GM18861 (cell line): ENCODE measurements around the gene AP3D1.
A peak's percentile ranks its signal among the peaks of the same experiment; 100 is the strongest.
"Not testable (repeated sequence)": the region's sequence is repeated elsewhere in the genome, so short reads cannot be mapped to it uniquely, and the experiment has no call there.

Source experiments
- ATAC-seq: cut with Tn5 transposase; IDR thresholded peaks from one replicate; pipeline ENCODE4 v1.9.1; 2021; ENCODE audit not compliant: unreplicated experiment

Gene AP3D1

DNA sequence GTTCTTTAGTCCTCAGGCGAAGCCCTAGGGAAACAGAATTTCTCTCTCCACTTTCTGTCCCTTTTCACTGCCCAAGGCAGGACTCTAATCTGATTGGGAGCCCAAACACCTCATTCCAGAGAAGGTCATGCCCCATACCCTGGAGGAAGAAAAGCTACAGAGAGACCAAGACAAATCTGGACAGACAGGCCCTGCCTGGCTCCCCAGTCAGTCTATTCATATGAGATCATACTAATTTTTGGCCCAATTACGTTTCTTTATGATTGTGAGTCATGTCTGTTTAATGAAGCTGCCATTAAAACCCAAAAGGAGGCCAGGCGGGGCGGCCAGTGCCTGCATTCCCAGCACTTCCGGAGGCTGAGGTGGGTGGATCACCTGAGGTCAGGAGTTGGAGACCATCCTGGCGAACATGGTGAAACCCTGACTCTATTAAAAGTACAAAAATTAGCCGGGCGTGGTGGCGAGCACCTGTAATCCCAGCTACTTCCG is 3.3 kb upstream of the AP3D1 start:
- ATAC-seq: no peak

DNA sequence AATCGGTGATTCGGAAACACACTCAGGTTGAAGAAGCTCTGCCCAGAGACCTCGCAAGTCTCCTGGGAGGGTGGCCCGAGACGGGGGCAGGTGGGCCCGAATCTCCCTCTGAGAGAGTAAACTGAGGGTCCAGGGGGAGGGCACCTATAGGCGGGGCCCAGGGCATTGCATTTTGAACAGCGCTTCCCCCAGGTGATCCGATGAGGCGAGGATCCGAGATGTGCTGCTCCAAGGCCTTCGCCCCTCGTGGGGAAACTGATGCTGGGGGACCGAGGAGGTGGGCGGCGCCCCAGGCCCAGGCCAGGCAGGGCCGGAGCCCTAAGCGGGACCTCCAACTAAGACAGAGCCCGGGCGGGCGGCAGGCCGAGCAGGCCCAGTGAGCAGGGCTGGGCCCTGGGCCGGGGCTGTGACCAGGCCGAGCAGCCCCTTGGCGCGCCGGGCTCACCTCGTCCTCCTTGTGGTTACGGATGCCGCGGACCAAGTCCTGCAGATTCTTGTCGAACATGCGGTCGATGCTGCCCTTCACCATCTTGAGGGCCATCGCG is 500 bp downstream of the AP3D1 start:
- ATAC-seq: peak; percentile 18

DNA sequence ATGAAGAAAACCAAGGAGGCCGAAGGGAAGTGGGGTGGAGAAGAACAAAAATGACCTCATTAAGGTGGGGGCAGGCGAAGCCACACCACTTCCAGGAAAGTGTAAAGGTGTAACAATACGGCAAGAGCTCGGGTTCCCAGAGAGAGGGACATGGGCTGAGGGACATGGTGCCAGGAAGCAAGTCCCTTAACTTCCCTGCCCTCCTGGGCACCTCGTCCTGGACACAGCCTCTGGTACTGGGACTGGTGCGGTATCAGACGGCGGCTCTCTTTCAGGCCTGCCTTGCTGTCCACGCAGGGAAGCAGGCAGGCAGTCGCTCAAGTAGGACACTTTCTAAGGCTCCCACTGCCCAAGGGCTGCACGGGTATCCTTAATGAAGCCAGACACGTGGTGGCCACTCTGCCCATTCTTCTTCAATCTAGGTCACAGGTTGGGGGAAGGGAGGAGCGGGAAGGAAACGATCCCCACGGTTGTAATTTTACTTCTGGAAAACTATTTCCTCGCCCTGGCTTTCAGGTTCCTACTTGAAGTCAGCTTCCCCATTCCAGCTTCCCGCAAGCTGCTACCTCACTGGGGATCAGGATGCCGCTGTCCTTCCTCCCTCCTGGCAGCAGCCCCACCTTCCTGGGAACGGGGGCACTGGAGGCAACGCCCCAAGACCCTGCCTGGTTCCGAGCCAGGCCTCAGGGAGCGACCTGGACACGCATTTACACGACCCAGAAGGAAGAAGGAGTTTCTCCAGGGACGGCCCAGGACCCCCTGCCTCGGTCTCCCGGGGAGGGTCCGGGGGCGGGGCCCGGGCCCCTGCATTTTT is 1.2 kb downstream of the AP3D1 start:
- ATAC-seq: no peak

DNA sequence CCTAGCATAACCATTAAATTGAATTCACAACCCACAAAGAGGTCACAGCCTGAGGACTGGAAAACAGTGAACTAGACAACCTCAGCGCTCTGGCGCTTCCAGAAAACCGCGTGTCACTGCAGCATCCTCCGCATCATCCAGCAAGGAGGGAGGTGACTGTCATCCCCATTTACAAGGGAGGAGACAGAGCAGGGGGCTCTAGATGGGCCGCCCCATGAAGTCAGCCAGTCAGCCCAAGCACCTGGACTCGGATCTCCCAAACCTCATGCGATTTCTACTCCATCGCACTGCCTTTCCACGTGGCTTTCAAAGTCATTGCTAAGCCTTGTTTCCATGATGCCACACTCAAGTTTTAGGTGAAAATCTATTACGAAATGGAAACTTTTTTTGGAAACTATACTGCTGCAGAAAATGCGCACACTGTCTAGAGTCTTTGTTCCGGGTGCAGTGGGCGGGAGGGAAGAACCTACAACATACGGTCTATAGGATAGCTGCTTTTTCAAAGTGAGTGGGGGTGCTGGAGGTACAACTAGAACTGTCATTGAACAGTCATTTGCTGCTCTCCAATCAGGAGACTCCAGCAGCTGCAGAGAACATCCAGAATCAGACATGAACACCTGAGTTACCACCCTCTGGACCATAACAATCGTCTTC is 2.8 kb downstream of the AP3D1 start:
- no peak for ATAC-seq

DNA sequence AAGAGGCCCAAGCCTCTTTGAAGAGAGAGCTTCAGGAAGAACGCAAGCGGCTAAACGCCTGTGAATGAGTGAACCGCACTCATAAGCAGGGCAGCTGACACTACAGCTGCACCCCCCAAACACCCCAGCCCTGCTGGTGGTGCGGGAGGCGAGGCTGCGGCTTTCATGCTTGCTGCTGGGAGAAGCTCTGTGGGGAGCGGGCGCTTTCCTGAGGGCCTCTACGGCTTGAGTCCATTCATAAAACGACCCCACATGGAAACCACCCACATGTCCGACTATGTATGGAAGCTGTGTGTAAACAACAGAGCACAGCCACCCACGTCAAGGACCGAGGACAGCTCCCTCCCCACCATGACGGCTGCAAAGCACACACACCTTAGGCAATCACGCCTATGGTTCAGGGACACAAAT is 5.5 kb downstream of the AP3D1 start:
- no peak for ATAC-seq

DNA sequence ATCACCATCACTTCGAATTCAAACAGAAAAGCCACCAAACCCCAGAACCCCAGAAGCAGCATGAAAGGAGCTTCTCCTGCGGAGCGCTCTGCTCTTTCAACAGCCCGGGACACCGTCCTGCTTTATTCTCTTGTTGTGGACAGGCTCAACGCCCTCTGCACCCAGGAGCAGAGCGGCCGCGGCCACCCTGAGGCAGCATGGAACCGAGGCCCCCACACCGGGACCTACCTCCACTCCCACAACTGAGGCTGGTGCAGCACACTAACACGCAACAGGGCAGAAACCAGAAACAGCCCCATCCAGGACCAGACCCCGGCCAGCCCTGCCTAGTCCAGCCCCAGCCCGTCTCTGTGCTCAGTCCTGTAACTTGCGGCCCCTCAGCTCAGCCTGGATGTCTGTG is 7.2 kb downstream of the AP3D1 start:
- ATAC-seq: no peak

DNA sequence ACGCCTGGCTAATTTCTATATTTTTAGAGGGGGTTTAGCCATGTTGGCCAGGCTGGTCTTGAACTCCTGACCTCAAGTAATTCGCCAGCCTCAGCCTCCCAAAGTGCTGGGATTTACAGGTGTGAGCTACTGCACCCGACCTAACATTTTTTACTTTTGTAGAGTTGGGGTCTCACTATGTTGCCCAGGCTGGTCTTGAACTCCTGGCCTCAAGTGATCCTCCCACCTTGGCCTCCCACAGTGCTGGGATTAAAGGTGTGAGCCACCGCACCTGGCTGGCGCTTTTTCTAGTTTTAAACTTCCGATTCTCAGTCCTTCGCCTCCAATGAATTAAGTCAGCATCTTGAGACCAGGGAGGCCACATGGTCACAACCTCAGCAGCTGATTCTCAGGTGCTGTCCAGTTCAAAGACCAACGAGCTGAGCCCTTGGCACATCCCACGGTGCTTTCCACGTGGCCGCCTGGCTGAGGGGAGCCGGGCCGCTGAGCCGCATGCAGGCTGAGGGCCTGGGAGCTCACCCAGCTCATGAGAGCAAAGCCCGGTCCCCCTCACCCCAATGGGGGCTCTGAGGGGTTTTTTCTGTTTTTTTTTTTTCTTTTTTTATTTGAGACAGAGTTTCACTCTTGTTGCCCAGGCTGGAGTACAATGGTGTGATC is 9.1 kb downstream of the AP3D1 start:
- ATAC-seq: no peak

DNA sequence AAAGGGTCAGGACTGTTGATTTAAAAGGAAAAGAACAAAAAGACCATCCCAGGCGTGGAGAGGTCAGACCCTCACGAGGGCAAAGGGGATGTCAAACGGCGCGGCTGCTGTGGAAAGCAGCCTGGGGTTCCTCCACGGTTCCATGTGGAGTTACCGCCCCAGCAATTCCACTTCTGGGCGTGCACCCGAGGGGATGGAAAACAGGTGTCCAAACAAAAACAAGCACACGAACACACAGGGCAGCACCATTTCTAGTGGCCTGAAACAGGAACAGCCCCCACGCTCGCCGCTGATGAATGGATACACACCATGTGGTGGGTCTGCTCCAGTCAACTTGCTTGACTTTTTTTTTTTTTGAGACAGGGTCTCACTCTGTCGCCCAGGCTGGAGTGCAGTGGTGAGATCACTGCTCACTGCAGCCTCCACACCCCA is 11.2 kb downstream of the AP3D1 start:
- no peak for ATAC-seq

DNA sequence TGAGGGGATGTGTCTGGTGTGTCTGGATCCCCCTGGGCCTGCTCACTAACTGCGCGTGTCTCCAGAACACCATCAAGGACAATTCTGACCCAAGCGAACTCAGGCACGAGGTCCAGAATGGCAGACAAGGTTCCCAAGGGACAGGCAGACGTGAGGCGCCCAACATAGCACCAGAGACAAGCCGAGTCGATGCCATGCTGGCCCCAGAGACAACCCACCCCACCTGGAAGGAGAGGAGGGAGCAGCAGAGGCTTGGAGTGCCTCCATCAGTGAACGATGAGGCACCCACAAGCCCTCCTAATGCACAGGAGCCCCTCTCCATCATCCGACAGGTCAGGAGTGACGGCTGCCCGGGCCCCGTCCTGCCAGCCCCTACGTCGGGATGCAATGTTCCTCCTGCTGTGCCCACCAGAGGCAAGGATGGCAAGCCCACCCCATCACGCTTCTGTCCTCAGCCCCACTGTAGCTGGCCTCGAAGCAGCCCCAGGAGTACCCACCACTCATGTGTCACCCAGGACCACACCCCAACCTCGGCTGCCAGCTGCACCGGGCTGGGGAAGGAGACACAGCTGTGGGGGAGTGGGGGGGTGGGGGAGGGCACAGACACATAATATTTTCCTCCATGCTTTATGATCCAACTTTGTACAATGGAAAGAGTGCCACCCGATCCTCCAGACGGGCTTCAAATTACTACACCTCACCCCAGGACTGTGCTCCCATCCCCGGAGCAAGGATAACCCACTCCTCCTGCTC is 11.8 kb downstream of the AP3D1 start:
- no peak for ATAC-seq

DNA sequence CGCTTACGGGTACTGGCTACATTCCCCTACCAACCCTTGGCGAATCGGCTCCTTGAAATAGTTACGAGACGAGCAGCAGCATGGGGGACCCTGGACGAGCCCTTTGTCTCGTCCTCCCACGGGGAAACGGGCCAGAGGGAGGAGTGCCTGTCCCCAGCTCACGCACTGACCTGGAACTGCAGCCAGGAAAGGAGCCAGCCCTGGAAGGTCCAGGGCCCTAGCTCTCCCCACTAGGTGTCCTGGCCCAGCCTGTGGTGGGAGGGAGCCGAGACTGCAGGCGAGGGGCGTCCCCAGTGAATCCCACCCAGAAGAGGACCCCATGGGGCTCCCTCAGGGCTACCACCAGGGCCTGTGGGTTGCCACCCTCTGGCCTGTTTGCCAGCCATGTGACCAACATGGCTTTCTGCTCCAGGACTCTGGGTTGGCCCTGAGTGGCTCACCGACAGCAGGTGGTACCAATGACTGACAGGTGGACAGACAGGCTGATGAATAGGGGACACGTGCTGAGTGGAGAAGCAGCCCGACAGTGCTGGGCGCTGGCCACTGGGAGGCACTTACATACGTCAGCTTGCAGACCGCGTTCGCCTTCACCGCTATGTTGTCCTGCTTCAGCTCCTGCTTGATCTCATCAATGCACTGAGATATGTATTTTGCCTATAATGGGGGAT is 13.2 kb downstream of the AP3D1 start:
- no peak for ATAC-seq

DNA sequence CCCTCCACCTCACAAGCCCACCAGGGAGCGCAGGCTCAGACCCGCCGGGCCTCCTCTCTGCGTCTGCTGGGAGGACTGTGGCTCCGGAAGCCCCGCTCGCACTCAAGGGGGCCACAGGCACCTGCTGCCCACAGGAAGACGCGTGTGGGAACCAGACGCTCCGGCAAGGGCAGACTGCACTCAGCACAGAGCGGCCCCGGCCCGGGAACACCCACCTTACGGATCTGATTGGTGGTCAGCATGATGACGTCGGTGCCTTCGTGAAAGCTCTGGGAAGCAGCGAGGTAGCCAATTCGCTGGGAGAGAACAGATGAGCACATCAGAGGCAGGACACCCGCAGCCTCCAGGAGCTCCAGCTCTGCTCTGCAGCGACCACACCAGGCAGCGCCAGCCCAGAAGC is 14.6 kb downstream of the AP3D1 start:
- no peak for ATAC-seq

DNA sequence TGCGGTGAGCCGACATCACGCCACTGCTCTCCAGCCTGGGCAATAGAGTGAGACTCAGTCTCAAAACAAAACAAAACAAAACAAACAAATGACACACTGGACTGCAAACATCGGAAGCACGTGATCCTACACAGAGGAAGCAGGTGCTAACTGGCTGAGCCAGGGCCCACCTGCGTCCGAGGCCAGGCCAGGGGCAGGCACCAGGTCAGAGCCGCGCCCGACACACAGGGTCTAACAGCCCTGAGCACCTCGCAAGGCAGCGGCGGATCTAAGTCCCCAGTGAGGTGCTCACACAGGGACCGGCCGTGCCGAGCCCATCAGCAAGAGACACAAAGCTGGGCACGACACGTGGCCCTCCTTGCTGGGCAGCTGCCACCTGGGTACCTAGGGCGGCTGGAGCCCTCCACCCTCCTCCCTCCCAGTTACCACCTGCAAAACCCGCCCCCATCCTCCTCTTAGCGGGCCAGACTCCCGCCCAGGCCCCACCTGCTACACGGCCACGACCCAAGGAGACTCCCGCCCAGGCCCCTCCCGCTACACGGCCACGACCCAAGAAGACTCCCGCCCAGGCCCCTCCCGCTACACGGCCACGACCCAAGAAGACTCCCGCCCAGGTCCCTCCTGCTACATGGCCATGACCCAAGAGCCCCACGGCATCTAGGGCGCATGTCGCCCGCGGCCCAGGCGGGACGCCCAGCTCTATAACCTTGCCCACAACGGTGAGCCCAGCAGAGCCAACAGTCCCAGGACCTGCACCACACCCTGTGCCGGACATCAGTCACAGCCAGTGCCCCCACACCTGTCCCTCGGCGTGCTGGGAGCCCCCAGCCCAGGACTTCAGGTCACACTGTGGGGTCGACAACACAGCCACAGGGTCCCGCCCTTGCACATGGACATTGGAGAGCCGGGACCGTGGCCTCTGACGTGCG is 15.6 kb downstream of the AP3D1 start:
- ATAC-seq: no peak

DNA sequence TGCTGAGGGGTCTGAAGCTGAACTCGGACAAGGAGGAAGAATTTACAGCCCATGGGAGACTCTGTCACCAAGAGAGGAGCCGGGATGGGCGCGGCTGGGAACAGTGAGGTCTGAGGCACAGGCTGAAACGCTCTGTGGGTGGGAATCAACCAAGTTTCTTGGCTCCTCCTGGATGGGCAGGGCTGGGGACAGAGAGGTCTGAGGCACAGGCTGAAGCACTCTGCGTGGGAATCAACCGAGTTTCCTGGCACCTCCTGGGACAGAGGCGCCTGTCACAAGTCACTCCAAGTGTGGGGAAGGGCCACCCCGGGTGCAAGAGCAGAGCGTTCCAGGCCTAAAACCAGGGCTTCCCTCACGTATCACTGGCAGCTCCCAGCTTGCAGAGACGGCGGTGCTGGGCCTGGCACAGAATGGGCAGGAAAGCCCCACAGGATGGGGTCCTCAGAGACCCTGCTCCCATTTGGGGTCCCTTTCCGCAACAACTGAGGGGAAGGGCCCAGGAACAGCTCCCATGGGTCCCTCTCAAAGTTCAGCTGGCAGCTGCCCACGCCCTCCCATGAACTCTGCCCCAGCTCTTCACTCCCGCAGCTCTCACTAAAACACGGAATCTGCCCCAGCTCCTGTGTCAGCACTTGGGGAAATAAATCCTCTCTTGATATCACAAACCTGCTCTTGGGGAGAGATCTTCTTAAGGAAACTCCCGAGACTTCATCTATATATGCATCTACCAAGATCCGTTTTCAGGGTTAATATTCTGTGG is 18.5 kb downstream of the AP3D1 start:
- no peak for ATAC-seq

DNA sequence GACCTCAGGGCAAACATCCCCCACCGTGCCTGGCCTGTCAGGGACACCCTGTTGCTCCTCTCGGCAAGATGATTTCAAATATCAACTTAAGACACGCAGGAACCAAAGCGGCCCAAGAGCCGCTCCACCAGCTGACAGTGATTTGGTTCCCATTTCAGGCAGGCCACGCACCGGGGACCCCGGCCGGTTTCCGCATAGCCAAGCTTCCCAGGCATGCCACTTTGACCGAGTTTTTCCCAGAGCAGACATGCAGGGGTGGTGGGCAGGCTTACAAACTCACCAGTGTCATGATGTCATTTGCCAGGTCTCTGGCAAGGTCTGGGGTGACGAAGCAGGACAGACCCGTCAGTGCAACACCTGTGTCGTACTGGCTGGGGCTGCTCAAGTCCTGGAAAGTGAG is 19.2 kb downstream of the AP3D1 start:
- no peak for ATAC-seq

DNA sequence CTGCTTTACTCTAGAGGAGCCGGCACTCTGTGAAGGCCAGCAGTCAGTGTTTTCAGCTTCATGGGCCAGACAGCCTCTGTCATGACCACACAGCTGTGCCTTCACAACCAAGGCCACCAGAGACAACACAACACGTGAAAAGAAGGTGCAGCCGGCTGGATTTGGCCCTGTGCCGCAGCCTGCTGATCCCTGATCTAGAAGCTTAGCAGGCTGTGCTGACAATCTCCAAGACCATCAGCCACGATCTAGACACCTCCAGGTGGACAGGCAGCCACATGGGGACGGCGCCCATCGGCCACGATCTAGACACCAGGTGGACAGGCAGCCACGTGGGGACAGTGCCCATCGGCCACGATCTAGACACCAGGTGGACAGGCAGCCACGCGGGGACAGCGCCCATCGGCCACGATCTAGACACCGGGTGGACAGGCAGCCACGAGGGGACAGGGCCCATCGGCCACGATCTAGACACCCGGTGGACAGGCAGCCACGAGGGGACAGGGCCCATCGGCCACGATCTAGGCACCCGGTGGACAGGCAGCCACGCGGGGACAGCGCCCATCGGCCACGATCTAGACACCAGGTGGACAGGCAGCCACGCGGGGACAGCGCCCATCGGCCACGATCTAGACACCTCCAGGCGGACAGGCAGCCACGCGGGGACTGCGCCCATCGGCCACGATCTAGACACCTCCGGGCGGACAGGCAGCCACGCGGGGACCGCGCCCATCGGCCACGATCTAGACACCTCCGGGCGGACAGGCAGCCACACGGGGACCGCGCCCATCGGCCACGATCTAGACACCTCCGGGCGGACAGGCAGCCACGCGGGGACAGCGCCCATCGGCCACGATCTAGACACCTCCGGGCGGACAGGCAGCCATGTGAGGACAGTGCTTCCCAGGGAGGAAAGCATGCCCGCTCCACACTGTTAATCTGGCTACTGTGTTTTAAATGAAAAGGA is 20.1 kb downstream of the AP3D1 start:
- ATAC-seq: not testable (repeated sequence)

DNA sequence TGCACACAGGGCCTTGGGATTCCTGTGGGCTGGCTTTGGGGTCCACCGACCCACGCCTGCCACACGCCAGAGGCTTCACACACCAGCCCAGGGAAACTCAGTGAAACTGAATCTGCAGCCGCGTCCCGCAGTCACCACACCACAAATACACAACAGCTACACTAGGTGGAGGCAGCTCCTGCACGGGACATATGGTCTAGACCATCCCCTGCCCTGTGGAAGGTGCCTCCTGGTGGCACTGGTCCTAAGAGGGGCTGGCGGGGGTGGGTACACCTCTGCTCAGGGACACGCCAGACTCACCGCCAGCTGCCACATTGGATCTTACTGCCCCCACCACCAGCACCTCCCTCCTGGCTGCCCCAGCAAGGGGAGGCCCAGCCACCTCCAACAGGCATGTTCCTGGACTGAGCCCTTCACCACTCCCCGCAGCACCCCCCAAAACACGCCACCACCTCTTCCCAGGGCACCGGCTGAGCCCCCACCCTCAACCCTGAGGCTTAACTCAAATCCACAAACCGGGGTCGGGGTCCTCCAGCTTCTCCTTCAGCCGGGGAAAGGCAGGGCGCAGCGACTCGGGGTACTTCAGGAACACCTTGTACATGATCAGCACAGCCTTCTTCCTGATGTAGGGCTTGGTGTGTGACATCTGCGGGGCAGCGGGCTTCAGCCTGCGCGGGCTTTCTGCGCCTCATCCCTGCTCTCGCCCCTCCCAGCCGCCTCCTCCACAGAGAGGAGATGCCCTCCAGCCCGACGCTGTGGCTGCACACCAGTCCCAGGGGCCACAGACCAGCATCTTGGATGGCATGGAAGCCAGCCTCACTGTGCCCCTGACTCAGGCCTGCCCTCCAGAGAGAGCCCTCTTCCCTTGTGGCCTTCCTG is 21.2 kb downstream of the AP3D1 start:
- ATAC-seq: no peak
